ENCODE data around the gene SNF8. TPM values are rescaled to one million over a fixed set of nuclear protein-coding genes. Genes with fewer than 3 reads are reported as not detected.

SNF8 gene
- total RNA-seq, 3 donors from 2014 or later, result 90.3 to 112 (median 101) TPM

DNA sequence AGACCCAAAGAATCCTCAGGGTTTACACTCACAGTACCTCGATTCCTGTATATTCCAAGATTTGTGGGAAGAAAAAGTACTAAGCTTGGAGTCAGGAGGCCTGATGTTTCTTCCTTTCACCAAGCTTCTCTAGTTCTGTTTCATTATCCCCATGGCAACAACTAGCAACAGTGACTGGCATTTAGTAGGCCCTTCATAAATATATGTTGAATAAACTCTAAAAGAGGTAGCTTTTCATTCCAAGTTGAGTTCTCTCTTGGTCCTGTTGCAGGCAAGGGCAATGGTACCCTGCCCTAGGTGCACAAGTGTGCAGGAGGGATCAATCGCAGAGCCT, 37.0 kb downstream of the SNF8 start:
- H3K4me3 ChIP-seq, result no peak overlapping the region
- no peaks in the 10 kb centered on the region for H3K36me3 ChIP-seq (ENCODE audit: low read depth)
- no peaks in the 10 kb centered on the region for H3K9me3 ChIP-seq
- peaks cover 16% of the 10 kb centered on the region for H3K4me1 ChIP-seq (ENCODE audit: low read depth)
- TF ChIP-seq CTCF (IDR thresholded peaks at IDR 0.05), result no peak
- intact Hi-C loops (cut with DNase I, micrococcal nuclease), result no loop called here
- DNase-seq, result no peak
- peak; percentile 3 for ATAC-seq

GRCh38 chr17:48905987-48906515, 38.6 kb downstream of the SNF8 start:
- Histone ChIP-seq H3K4me1 (ENCODE audit: low read depth) (peaks cover 16% of the 10 kb centered on the region), H3K36me3 (ENCODE audit: low read depth) (no peaks in the 10 kb centered on the region), H3K9me3 (no peaks in the 10 kb centered on the region), H3K4me3 (no peak overlapping the region)
- intact Hi-C loops (cut with DNase I, micrococcal nuclease), result no loop called here
- DNase-seq (no peak), ATAC-seq (no peak)
- no peak for TF ChIP-seq CTCF (IDR thresholded peaks at IDR 0.05)

DNA sequence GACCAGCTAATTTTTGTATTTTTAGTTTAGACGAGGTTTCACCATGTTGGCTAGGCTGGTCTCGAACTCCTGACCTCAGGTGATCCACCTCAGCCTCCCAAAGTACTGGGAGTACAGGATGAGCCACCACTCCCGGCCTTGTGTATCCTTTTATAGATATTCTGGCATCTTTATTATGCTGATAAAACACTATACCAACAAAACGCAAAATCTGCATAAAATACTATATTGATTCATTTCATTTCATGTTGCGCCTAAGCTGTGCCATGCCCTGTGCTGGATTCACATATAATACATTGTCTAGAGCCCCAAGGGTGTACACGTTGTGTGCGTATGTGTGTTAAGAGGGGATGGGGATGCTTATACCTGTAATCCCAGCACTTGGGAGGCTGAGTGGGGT, 40.2 kb downstream of the SNF8 start:
- Histone ChIP-seq H3K4me1 (ENCODE audit: low read depth) (peaks cover 5% of the 10 kb centered on the region), H3K4me3 (no peak overlapping the region), H3K36me3 (ENCODE audit: low read depth) (no peaks in the 10 kb centered on the region), H3K9me3 (no peaks in the 10 kb centered on the region)
- DNase-seq (no peak), ATAC-seq (no peak)
- no peak for TF ChIP-seq CTCF (IDR thresholded peaks at IDR 0.05)
- intact Hi-C loops (cut with DNase I, micrococcal nuclease), result no loop called here

DNA sequence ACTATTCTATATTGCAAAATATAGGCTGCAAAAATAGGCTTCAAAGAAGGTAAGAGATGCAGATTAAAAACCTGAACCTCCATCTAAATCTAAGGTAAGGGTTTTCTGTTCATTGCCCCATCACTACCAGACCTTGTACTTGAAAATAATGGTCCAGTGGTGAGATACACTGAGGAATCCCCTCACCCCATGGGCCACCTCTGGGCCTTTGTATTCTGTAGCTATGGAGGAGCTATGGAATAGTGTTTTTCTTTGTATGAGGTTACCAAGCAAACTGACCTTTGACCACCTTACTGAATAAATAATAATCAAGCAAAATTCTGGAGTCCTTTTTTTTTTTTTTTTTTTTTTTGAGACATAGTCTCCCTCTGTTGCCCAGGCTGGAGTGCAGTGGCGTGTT, 41.2 kb downstream of the SNF8 start:
- Histone ChIP-seq H3K4me3 (no peak overlapping the region), H3K4me1 (ENCODE audit: low read depth) (peaks cover 2% of the 10 kb centered on the region), H3K36me3 (ENCODE audit: low read depth) (no peaks in the 10 kb centered on the region), H3K9me3 (no peaks in the 10 kb centered on the region)
- DNase-seq (no peak), ATAC-seq (no peak)
- intact Hi-C loops (cut with DNase I, micrococcal nuclease), result no loop called here
- no peak for TF ChIP-seq CTCF (IDR thresholded peaks at IDR 0.05)

DNA sequence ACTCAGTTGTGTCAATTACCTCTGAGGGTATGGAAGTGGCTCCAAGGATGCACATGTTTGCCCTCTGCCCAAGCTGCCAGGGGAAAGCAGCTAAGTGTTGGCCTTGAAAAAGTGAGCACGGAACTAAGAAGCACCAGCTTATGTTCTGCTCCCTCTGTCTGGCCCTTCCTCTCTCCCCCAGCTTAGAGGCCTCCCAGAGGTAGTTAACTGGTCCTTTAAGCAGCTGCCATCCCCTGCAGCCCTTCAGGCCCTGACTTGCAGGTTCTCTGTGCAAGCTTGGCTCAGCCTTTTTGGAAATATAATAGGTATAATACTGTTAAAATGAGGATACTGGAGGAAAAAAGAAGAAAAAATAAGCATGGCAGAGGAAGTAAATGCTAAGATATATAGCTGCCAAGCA, 43.4 kb downstream of the SNF8 start:
- Histone ChIP-seq H3K4me1 (ENCODE audit: low read depth) (no peaks in the 10 kb centered on the region), H3K9me3 (no peaks in the 10 kb centered on the region), H3K36me3 (ENCODE audit: low read depth) (no peaks in the 10 kb centered on the region), H3K4me3 (no peak overlapping the region)
- TF ChIP-seq CTCF (IDR thresholded peaks at IDR 0.05), result no peak
- intact Hi-C loops (cut with DNase I, micrococcal nuclease), result no loop called here
- ATAC-seq, result no peak
- no peak for DNase-seq

- ATAC-seq (peak; percentile 2), DNase-seq (peak in 1 of 3 donors; percentile 59)
- Histone ChIP-seq H3K36me3 (ENCODE audit: low read depth) (peaks cover 5% of the 10 kb centered on the region), H3K9me3 (no peaks in the 10 kb centered on the region), H3K4me3 (no peak overlapping the region), H3K4me1 (ENCODE audit: low read depth) (peaks cover 14% of the 10 kb centered on the region)
- intact Hi-C loops (cut with DNase I, micrococcal nuclease), result no loop called here
- TF ChIP-seq CTCF (IDR thresholded peaks at IDR 0.05), result no peak
Measured at GRCh38 chr17:48894886-48895285, 49.8 kb downstream of the SNF8 start.

All from mucosa of descending colon (tissue), 3 donors.